ENCODE results near the gene ELP6.
"Not testable (repeated sequence)": the region's sequence is repeated elsewhere in the genome, so short reads cannot be mapped to it uniquely, and the experiment has no call there.

The ELP6 gene

DNA sequence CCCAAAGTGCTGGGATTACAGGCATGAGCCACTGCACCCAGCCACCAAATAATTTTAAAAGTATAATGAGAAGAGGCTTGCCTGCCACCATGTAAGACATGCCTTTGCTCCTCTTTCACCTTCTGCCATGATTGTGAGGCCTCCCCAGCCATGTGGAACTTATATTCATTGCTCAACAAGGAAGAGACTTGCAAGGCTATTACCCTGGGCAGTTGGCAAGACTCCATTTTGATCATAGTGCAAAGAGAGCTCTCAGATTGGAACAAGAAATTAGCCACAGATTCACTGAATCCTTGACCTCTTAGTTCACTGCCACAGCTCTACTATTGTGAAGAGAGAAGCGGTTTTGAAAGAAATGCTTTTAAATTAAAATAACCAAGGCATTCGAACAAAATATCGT is 43.9 kb downstream of the ELP6 start:
- TF ChIP-seq, protein P1, sequence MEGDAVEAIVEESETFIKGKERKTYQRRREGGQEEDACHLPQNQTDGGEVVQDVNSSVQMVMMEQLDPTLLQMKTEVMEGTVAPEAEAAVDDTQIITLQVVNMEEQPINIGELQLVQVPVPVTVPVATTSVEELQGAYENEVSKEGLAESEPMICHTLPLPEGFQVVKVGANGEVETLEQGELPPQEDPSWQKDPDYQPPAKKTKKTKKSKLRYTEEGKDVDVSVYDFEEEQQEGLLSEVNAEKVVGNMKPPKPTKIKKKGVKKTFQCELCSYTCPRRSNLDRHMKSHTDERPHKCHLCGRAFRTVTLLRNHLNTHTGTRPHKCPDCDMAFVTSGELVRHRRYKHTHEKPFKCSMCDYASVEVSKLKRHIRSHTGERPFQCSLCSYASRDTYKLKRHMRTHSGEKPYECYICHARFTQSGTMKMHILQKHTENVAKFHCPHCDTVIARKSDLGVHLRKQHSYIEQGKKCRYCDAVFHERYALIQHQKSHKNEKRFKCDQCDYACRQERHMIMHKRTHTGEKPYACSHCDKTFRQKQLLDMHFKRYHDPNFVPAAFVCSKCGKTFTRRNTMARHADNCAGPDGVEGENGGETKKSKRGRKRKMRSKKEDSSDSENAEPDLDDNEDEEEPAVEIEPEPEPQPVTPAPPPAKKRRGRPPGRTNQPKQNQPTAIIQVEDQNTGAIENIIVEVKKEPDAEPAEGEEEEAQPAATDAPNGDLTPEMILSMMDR (IDR thresholded peaks at IDR 0.05; ENCODE audit: borderline replicate concordance, insufficient read depth, low read depth, low read length) = no peak
- no peak overlapping the region for H3K4me3 ChIP-seq (ENCODE audit: low read depth, low read length)

DNA sequence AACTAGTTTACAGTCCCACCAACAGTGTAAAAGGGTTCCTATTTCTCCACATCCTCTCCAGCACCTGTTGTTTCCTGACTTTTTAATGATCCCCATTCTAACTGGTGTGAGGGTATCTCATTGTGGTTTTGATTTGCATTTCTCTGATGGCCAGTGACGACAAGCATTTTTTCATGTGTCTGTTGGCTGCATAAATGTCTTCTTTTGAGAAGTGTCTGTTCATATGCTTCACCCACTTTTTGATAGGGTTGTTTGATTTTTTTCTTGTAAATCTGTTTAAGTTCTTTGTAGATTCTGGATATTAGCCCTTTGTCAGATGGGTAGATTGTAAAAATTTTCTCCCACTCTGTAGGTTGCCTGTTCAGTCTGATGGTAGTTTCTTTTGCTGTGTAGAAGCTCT is 45.2 kb downstream of the ELP6 start:
- H3K4me3 ChIP-seq (ENCODE audit: low read depth, low read length) = not testable (repeated sequence)

- H3K4me3 ChIP-seq (ENCODE audit: low read depth, low read length) = no peak overlapping the region
Measured at GRCh38 chr3:47464588-47464987, 48.9 kb downstream of the ELP6 start.

GRCh38 chr3:47459534-47460085 is 53.9 kb downstream of the ELP6 start:
- H3K4me3 ChIP-seq (ENCODE audit: low read depth, low read length) = not testable (repeated sequence)

More at GRCh38 chr3:47464588-47464987, 48.9 kb downstream of the ELP6 start:
- TF ChIP-seq, protein P1 (IDR thresholded peaks at IDR 0.05; ENCODE audit: borderline replicate concordance, insufficient read depth, low read depth, low read length) = no peak

- TF ChIP-seq, protein P1 (IDR thresholded peaks at IDR 0.05; ENCODE audit: borderline replicate concordance, insufficient read depth, low read depth, low read length) = no peak
- no peak overlapping the region for H3K4me3 ChIP-seq (ENCODE audit: low read depth, low read length)
Measured at GRCh38 chr3:47456984-47457383, 56.5 kb downstream of the ELP6 start.

DNA sequence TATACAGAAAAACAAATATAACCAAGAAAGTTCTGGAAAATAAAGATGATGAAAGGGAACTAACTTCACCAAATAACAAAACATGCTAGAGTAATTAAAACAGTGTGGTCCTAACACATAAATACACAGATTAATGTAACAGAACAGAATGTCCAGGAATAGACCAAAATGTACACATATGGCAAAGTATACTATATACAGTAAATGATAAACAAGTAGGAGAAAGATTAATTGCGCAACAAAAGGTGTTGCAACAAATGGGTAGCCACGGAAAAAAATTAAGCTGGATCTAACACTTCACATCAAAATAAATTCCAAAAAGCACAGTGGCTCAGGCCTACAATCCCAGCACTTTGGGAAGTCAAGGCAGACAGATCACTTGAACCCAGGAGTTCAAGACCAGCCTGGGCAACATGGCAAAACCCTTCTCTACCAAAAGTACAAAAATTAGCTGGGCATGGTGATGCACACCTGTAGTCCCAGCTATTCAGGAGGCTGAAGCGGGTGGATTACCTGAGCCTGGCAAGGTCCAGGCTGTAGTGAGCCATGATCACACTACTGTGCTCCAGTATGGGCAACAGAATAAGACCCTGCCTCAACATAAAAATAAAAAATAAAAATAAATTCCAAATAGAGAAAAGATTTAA is 57.6 kb downstream of the ELP6 start:
- TF ChIP-seq, protein P1 (IDR thresholded peaks at IDR 0.05; ENCODE audit: borderline replicate concordance, insufficient read depth, low read depth, low read length) = no peak
- no peak overlapping the region for H3K4me3 ChIP-seq (ENCODE audit: low read depth, low read length)

- no peak overlapping the region for H3K4me3 ChIP-seq (ENCODE audit: low read depth, low read length)
- TF ChIP-seq, protein P1 (IDR thresholded peaks at IDR 0.05; ENCODE audit: borderline replicate concordance, insufficient read depth, low read depth, low read length) = no peak
Measured at GRCh38 chr3:47452453-47453215, 60.9 kb downstream of the ELP6 start.

Measured in GM12875 (cell line).